ENCODE data around the gene MAST3.

DNA sequence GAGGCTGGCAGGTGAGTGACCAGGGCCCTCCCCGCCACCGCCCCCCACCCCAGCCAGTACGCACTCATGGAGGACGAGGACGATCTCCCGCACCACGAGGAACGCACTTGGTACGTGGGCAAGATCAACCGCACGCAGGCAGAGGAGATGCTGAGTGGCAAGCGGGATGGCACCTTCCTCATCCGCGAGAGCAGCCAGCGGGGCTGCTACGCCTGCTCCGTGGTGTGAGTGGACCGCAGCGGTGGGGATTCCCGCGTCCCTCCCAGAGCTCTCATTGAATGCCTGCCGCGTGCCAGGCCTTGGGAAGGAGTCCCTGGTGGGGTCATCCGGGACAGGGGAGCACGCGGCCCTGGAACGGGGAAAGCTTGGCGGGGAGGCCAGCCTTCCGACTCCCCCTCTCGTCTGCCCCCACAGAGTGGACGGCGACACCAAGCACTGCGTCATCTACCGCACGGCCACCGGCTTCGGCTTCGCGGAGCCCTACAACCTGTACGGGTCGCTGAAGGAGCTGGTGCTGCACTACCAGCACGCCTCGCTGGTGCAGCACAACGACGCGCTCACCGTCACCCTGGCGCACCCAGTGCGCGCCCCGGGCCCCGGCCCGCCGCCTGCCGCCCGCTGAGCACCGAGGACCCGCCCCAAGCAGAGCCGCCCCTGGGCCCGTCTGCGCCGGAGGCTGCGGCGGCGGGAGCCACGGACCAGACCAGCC lies 71.2 kb downstream of the MAST3 start:
- TF ChIP-seq, protein P1, sequence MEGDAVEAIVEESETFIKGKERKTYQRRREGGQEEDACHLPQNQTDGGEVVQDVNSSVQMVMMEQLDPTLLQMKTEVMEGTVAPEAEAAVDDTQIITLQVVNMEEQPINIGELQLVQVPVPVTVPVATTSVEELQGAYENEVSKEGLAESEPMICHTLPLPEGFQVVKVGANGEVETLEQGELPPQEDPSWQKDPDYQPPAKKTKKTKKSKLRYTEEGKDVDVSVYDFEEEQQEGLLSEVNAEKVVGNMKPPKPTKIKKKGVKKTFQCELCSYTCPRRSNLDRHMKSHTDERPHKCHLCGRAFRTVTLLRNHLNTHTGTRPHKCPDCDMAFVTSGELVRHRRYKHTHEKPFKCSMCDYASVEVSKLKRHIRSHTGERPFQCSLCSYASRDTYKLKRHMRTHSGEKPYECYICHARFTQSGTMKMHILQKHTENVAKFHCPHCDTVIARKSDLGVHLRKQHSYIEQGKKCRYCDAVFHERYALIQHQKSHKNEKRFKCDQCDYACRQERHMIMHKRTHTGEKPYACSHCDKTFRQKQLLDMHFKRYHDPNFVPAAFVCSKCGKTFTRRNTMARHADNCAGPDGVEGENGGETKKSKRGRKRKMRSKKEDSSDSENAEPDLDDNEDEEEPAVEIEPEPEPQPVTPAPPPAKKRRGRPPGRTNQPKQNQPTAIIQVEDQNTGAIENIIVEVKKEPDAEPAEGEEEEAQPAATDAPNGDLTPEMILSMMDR (conservative IDR thresholded peaks at IDR 0.05; ENCODE audit: low read length): no peak
- TF ChIP-seq EZH2phosphoT487 (IDR thresholded peaks at IDR 0.05; ENCODE audit: borderline replicate concordance): no peak
